Upper lobe of left lung (tissue), 4 donors: ENCODE results near the gene GRID1.

Experiments used
- CTCF ChIP-seq, 6 experiments: fragments of 450-650 bp in 4 of 6; fragments of 200-600 bp in 2 of 6; sonication (generic) in 2 of 6; IDR thresholded peaks; one replicate each; pipeline ENCODE4 v1.5.1; 2016 to 2019; ENCODE audit warnings: antibody characterized with exemption in 6 of 6
- POLR2A ChIP-seq, 4 donors: fragments of 450-650 bp; IDR thresholded peaks; one replicate each; pipeline ENCODE4 v1.5.1; 2016 to 2017; ENCODE audit warnings: antibody characterized with exemption in 4 of 4, mild to moderate bottlenecking in 2 of 4

- TF ChIP-seq CTCF (IDR thresholded peaks at IDR 0.05) (no peak), POLR2A (IDR thresholded peaks at IDR 0.05) (no peak)
Observed at GRCh38 chr10:85617751-85618546, 748.6 kb downstream of the GRID1 start.
